22Rv1 (cell line): Measurements from ENCODE around the gene SPOCK1.

Experiments
- CTCF ChIP-seq: fragments of 450-650 bp; IDR thresholded peaks from 2 replicates; pipeline ENCODE4 v1.5.1; 2017; ENCODE audit warnings: mild to moderate bottlenecking
- ZFX ChIP-seq: fragments of 450-650 bp; IDR thresholded peaks from 2 replicates; pipeline ENCODE4 v1.6.1; 2017; ENCODE audit warnings: antibody characterized with exemption, borderline replicate concordance

GRCh38 chr5:136998854-136999357 is 500.2 kb downstream of the SPOCK1 start:
- no peak for TF ChIP-seq CTCF
- no peak for TF ChIP-seq ZFX
